AG09309 (cell line): ENCODE results near the gene STOM.
"Not testable (repeated sequence)": the region's sequence is repeated elsewhere in the genome, so short reads cannot be mapped to it uniquely, and the experiment has no call there.

Experiments
- DNase-seq: peaks from one replicate; pipeline ENCODE4 v3.0.0-alpha.2; 2010; ENCODE audit warnings: low read depth
- H3K4me3 ChIP-seq: 2 replicates; pipeline ENCODE4 v1.5.1; 2011; ENCODE audit warnings: mild to moderate bottlenecking, low read depth, low read length, moderate library complexity; ENCODE audit not compliant: control insufficient read depth
- TF ChIP-seq, protein P1 (sequence below): IDR thresholded peaks from 2 replicates; pipeline ENCODE4 v1.5.1; 2011; ENCODE audit warnings: mild to moderate bottlenecking, low read depth, low read length, inconsistent platforms; ENCODE audit not compliant: insufficient read depth, control insufficient read depth; ENCODE audit errors: missing control alignments

Gene STOM

DNA sequence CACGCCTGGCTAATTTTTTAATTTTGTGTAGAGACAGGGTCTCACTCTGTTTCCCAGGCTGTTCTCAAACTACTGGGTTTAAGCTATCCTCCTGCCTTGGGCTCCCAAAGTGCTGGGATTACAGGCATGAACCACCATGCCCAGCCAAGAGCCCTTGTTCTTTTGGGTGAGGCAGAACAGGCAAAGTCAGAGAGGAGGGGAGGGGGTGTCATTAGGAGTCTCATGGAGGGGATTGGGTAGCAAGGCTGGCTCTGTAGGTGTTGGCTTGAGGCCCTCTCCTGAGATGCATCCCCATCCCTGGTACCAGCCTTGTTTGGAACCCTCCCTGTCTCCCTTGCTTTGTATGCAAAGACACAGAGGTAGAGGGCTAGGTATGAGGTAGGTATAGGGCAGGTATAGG, 78.0 kb downstream of the STOM start:
- H3K4me3 ChIP-seq = no peak overlapping the region
- no peak for DNase-seq
- TF ChIP-seq, protein P1, sequence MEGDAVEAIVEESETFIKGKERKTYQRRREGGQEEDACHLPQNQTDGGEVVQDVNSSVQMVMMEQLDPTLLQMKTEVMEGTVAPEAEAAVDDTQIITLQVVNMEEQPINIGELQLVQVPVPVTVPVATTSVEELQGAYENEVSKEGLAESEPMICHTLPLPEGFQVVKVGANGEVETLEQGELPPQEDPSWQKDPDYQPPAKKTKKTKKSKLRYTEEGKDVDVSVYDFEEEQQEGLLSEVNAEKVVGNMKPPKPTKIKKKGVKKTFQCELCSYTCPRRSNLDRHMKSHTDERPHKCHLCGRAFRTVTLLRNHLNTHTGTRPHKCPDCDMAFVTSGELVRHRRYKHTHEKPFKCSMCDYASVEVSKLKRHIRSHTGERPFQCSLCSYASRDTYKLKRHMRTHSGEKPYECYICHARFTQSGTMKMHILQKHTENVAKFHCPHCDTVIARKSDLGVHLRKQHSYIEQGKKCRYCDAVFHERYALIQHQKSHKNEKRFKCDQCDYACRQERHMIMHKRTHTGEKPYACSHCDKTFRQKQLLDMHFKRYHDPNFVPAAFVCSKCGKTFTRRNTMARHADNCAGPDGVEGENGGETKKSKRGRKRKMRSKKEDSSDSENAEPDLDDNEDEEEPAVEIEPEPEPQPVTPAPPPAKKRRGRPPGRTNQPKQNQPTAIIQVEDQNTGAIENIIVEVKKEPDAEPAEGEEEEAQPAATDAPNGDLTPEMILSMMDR = no peak

DNA sequence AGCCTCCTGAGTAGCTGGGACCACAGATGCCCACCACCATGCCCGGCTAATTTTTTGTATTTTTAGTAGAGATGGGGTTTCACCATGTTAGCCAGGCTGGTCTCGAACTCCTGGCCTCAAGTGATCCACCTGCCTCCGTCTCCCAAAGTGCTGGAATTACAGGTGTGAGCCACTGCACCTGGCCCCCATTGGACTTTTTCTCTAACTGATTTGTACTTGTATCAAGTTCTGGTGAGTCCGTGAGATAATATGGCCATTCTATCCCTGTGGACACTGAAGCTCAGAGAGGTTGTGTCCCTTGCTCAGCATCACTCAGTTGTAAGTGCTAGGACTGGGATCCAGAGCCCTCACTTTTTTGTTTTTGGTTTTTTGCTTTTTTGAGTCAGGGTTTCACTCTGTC, 78.5 kb downstream of the STOM start:
- DNase-seq, H3K4me3 ChIP-seq: not testable (repeated sequence)

DNA sequence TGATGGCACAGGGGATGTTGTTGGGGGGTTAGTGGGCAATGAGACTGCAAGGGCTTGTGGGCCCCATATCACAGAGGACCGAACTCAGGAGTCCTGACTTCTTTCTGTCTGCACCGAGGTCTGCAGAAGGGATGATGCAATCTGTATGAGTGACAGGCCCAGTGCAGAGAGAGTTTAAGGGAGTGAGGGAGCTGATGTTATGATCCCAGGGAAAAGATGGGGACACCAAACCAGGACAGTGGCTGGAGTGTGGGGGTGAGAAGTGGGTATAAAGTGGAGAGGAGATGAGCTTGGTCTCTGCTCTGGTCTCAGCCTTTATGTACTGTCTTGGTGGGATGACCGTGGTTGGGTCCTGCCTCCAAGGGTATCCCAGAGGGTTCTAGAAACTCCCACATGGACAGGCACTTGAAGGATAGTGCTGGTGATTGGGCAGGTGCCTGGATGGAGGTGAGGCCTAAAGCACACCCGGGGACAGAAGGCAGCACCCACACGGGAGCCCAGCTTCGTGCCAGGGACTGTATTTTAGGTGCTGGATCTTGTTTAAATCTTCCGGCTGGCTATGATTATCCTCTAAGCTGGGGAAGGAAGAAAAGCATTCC, 80.2 kb downstream of the STOM start:
- DNase-seq = no peak
- no peak overlapping the region for H3K4me3 ChIP-seq
- TF ChIP-seq, protein P1 = no peak

DNA sequence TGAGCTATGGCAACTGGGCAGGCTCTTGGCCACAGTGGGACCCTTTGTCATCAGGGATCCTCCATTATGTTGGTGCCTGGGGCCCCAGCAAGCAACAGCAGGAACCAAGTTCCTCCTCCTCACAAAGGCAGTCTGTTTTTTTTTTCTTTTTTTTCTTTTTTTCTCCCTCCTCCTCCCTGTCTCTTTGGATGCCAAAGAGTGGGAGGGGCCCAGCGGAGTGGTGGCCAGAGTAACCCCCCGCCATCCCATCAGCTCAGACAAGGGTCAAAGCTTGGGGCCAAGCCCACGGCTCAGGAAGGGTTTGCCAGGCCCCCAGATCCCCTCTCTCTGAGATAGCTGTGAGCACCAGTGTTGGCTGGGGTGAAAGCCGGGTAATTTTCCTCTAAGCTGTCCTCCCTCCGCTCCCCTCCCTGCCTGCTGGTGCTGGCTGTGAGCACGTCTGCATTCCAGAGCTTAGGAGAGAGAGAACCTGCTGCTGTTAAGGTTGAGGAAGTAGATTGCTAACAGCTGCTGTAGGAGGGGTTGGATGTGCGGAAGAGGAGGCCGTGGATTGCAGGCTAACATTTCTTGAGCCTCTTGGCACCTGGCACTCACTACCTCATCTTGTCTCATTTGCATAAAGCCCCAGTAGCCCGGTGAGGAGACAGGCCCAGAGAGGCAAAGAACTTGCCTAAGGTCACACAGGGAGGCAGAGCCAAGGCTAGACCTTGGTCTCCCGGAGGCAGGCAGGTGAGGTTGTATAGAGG, 80.9 kb downstream of the STOM start:
- no peak overlapping the region for H3K4me3 ChIP-seq
- TF ChIP-seq, protein P1 = no peak
- DNase-seq = no peak
